Measurements from ENCODE around the gene WDR81.

GRCh38 chr17:1744551-1745512, 20.3 kb downstream of the WDR81 start:
- TF ChIP-seq CTCF (IDR thresholded peaks at IDR 0.05; ENCODE audit: insufficient read depth, low read length) (no peak), POLR2AphosphoS5 (IDR thresholded peaks at IDR 0.05; ENCODE audit: low read depth) (no peak), REST (IDR thresholded peaks at IDR 0.05; ENCODE audit: insufficient replicate concordance, low read depth) (no peak), GABPA (IDR thresholded peaks at IDR 0.05; ENCODE audit: low read depth) (no peak)
